C4-2B (cell line): Measurements from ENCODE around the gene ATG9A.

Source experiments
- CTCF ChIP-seq: fragments of 450-650 bp; conservative IDR thresholded peaks from 2 replicates; pipeline ENCODE4 v1.5.1; 2017; ENCODE audit warnings: mild to moderate bottlenecking
- ZFX ChIP-seq: fragments of 450-650 bp; IDR thresholded peaks from 2 replicates; pipeline ENCODE4 v1.6.1; 2017

GRCh38 chr2:219174146-219174545, 55.3 kb downstream of the ATG9A start:
- TF ChIP-seq CTCF (no peak), ZFX (no peak)
